K562 (cell line): ENCODE data around the gene POU2AF3. TPM values are rescaled to one million over a fixed set of nuclear protein-coding genes. Genes with fewer than 3 reads are reported as not detected.

ENCODE experiments used
- ATAC-seq: fragments of 200-7000 bp; cut with Tn5 transposase; 3 replicates; pipeline ENCODE4 v1.9.1; 2020; ENCODE audit warnings: moderate library complexity
- BruUV-seq: library from RNA; stranded (reverse); fragments of 400-500 nt; replicated peaks from 2 replicates; lab custom pipeline; 2021; lab: Mats Ljungman, UMichigan
- CTCF ChIA-PET: fragments of 300-600 bp; formaldehyde crosslinking; extraction: SDS; loops from one replicate; lab custom pipeline; 2021; ENCODE audit warnings: low intra/inter-chr PET ratio; lab: Yijun Ruan, JAX
- POLR2A ChIA-PET: fragments of 300-600, 350-650 bp; sonication (Branson Sonifier 250); formaldehyde crosslinking; extraction: SDS; loops from one replicate; lab custom pipeline; 2021; ENCODE audit warnings: antibody characterized with exemption, inconsistent platforms; lab: Yijun Ruan, JAX
- DNase-seq, 4 experiments: peaks; one replicate each; pipeline versions ENCODE4 v3.0.0 to v3.0.0-alpha.2; 2011 to 2018; ENCODE audit warnings: low spot score in 3 of 4, mixed read lengths in 3 of 4; ENCODE audit errors: extremely low read depth in 1 of 4
- FAIRE-seq: peaks from 2 replicates; lab custom pipeline; 2011; peaks lifted over from hg19 to GRCh38; lab: Jason Lieb, UNC
- H2AFZ ChIP-seq: 2 replicates; pipeline ENCODE4 v1.6.0; 2011; ENCODE audit warnings: low read depth, low read length, control low read depth, inconsistent platforms
- H3K27ac ChIP-seq: fragments of 200-600 bp; 3 replicates; pipeline ENCODE4 v1.8.0; 2011; ENCODE audit warnings: low read depth, mild to moderate bottlenecking, control low read depth, inconsistent platforms, low read length, moderate library complexity, mixed read lengths; ENCODE audit errors: extremely low read depth
- H3K27me3 ChIP-seq, 2 experiments: fragments of 300-600 bp in 1 of 2; 2 replicates in 1 of 2; 3 replicates in 1 of 2; pipeline versions ENCODE4 v1.6.0 to v1.8.0; 2011; ENCODE audit warnings: inconsistent platforms in 2 of 2, low read length in 2 of 2, mild to moderate bottlenecking in 1 of 2, mixed read lengths in 1 of 2, moderate library complexity in 1 of 2; ENCODE audit not compliant: control insufficient read depth in 2 of 2, insufficient read depth in 2 of 2
- H3K36me3 ChIP-seq: fragments of 300-600 bp; 3 replicates; pipeline ENCODE4 v1.8.0; 2011; ENCODE audit warnings: mild to moderate bottlenecking, low read length, inconsistent platforms; ENCODE audit not compliant: control insufficient read depth, insufficient read depth
- H3K4me1 ChIP-seq, 2 experiments: fragments of 200-600 bp in 1 of 2; replicated peaks in 1 of 2; 2 replicates in 1 of 2; 3 replicates in 1 of 2; pipeline versions ENCODE4 v1.5.1 to v1.8.0; 2011; ENCODE audit warnings: inconsistent platforms in 2 of 2, low read length in 2 of 2, mild to moderate bottlenecking in 1 of 2, mixed read lengths in 1 of 2, moderate library complexity in 1 of 2; ENCODE audit not compliant: control insufficient read depth in 2 of 2, insufficient read depth in 2 of 2
- H3K4me2 ChIP-seq: 2 replicates; pipeline ENCODE4 v1.6.1; 2011; ENCODE audit warnings: low read length, control low read depth, inconsistent platforms, mixed read lengths; ENCODE audit not compliant: insufficient read depth
- H3K4me3 ChIP-seq: fragments of 200-600 bp; sonication (generic), shearing (Covaris generic); 2 replicates; pipeline ENCODE4 v1.5.1; 2016; ENCODE audit warnings: control low read depth, inconsistent platforms
- H3K79me2 ChIP-seq: fragments of 200-600 bp; 3 replicates; pipeline ENCODE4 v1.8.0; 2011; ENCODE audit warnings: low read length, inconsistent platforms; ENCODE audit not compliant: control insufficient read depth, insufficient read depth
- H3K9ac ChIP-seq, 2 experiments: 2 replicates each; pipeline versions ENCODE4 v1.6.0 to v1.6.1; 2011; ENCODE audit warnings: low read depth in 2 of 2, low read length in 2 of 2, control low read depth in 1 of 2, inconsistent platforms in 1 of 2, mild to moderate bottlenecking in 1 of 2, mixed read lengths in 1 of 2; ENCODE audit not compliant: insufficient read depth in 1 of 2
- H3K9me1 ChIP-seq: one replicate; pipeline ENCODE4 v1.6.0; 2011; ENCODE audit warnings: inconsistent platforms, mild to moderate bottlenecking, low read length, moderate library complexity; ENCODE audit not compliant: control insufficient read depth, insufficient read depth
- H3K9me3 ChIP-seq: replicated peaks from 2 replicates; pipeline ENCODE4 v1.5.1; 2011; ENCODE audit warnings: low read depth, low read length, inconsistent platforms; ENCODE audit not compliant: control insufficient read depth, insufficient read depth
- H4K20me1 ChIP-seq: replicated peaks from 2 replicates; pipeline ENCODE4 v1.6.1; 2011; ENCODE audit warnings: low read length, inconsistent platforms, mixed read lengths; ENCODE audit not compliant: control insufficient read depth, insufficient read depth
- C11orf30 ChIP-seq: fragments of 450-650 bp; IDR thresholded peaks from 2 replicates; pipeline ENCODE4 v1.6.1; 2016; ENCODE audit warnings: low read depth, mild to moderate bottlenecking
- POLR2G ChIP-seq: fragments of 200-400 bp; formaldehyde crosslinking; IDR thresholded peaks from 2 replicates; pipeline ENCODE4 v1.6.1; 2017; ENCODE audit warnings: low read depth, mild to moderate bottlenecking, antibody characterized with exemption, low read length, moderate library complexity
- XRCC5 ChIP-seq: fragments of 200-400 bp; formaldehyde crosslinking; IDR thresholded peaks from 2 replicates; pipeline ENCODE4 v1.6.1; 2017; ENCODE audit warnings: low read depth, mild to moderate bottlenecking, low read length
- ZNF764 ChIP-seq: fragments of 250-450 bp; sonication (Bioruptor Pico); IDR thresholded peaks from 2 replicates; pipeline ENCODE4 v1.4.0; 2020; ENCODE audit warnings: low read depth, mild to moderate bottlenecking, moderate library complexity
- WGBS: fragments of 100-300 bp; shearing (Covaris generic); methylation state at CpG from one replicate; pipeline ENCODE4 v1.1.6; 2016; ENCODE audit warnings: low coverage, mixed read lengths; ENCODE audit not compliant: insufficient coverage; ENCODE audit errors: missing lambda C conversion rate; 5-methylcytosine and 5-hydroxymethylcytosine counted together
- in situ Hi-C: fragments of 300-500 bp; cut with MboI; formaldehyde crosslinking; loops from 4 replicates; pipeline ENCODE4 v1.15.0; 2018; ENCODE audit warnings: inconsistent platforms, mixed read lengths
- intact Hi-C: fragments of 100-400 bp; cut with micrococcal nuclease; formaldehyde crosslinking; loops from 2 replicates; pipeline ENCODE4 v1.14.2; 2022
- polyA plus RNA-seq, 8 experiments: library from polyadenylated mRNA; depleted of rRNA in 4 of 8; stranded (reverse) in 5 of 8; unstranded in 3 of 8; fragments of >200 nt; fragmentation: Nextera tagmentation in 2 of 8; fragmentation: Illumina TruSeq in 1 of 8; extraction: Ambion mirVana in 2 of 8; extraction: Trizol in 1 of 8; gene quantifications; 2 replicates each; pipeline versions ENCODE4 v1.2.1 to v1.2.3, GENCODE V29; 2011 to 2014; ENCODE audit warnings: inconsistent platforms in 1 of 8, missing spikeins in 1 of 8
- total RNA-seq, 7 experiments: library from RNA; depleted of rRNA in 6 of 7; stranded (reverse); fragments of >200 nt in 6 of 7; fragmentation: Illumina TruSeq in 2 of 7; extraction: Trizol in 2 of 7; gene quantifications; 2 replicates each; pipeline versions ENCODE4 v1.2.1 to v1.2.3, GENCODE V29; 2011 to 2021; ENCODE audit warnings: low replicate concordance in 1 of 7
- TF ChIP-seq, protein P1 (sequence below), 2 experiments: fragments of 450-650 bp in 1 of 2; IDR thresholded peaks; 2 replicates each; pipeline ENCODE4 v1.6.1; 2011 to 2017; ENCODE audit warnings: low read depth in 2 of 2, antibody characterized with exemption in 1 of 2, borderline replicate concordance in 1 of 2, low read length in 1 of 2, mild to moderate bottlenecking in 1 of 2, mixed read lengths in 1 of 2; ENCODE audit not compliant: control insufficient read depth in 1 of 2
- TF ChIP-seq, protein P2 (sequence below), 2 experiments: IDR thresholded peaks; 2 replicates each; pipeline ENCODE4 v1.6.1; 2012; ENCODE audit warnings: improper control_type of control experiment in 2 of 2, low read depth in 2 of 2, low read length in 2 of 2, borderline replicate concordance in 1 of 2
- TF ChIP-seq, protein P3 (sequence below): fragments of 200-400 bp; formaldehyde crosslinking; IDR thresholded peaks from 2 replicates; pipeline ENCODE4 v1.6.1; 2017; ENCODE audit warnings: mild to moderate bottlenecking, low read depth, low read length, moderate library complexity

Gene POU2AF3
- total and polyA plus RNA-seq, 9 of the 15 experiments (the other 6 are each of a cell fraction or from before 2014, with no cell fraction given) = not detected

DNA sequence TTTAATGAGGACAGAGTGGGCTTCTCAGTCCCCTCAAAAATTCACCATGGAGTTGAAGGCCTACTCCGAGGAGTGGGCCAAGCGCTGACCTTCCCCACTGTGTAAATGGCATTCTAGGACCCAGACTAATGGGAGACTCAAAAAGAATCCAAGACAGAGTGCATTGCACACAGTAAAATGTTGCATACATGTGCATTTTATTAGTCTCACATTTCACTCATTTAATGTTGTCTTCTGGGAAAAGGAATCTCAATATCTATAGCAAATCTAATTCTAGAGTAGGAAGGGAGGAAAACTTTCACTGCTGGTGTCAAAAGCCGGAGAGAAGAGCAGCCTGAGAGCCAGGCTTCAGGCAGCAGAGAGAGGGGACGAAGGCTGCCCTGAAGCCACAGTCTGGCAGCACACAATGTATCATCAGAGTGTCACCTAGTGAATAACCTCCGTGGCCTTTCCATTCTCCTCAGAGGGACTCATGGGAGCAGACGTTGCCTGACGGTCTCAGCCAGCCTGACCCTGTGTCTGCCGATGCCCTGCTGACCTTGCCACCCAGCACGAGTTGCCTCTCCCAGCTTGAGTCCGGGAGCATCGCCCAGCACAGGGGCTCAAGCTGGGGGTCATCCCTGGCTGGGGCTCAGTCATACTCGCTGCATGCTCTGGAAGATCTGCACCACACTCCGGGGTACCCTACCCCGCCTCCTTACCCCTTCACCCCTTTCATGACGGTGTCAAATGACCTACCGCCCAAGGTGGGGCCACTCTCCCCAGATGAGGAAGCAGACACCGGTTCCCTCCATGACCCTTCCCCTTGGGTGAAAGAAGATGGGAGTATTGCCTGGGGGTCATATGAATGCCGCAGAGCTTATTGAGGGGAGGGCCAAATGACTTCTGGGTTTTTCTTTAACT is 12.9 kb upstream of the POU2AF3 start:
- H2AFZ ChIP-seq = no peak overlapping the region
- H3K27ac ChIP-seq = no peak overlapping the region
- ATAC-seq = no peak
- H3K9ac ChIP-seq = no peak overlapping the region
- DNase-seq = no peak
- no peak overlapping the region for H3K4me2 ChIP-seq
- H3K36me3 ChIP-seq = no peaks in the 10 kb centered on the region
- CTCF ChIA-PET = no interaction called here
- no peaks in the 10 kb centered on the region for H3K9me1 ChIP-seq
- no peaks in the 10 kb centered on the region for H3K79me2 ChIP-seq
- no peak for TF ChIP-seq XRCC5
- TF ChIP-seq, protein P1, sequence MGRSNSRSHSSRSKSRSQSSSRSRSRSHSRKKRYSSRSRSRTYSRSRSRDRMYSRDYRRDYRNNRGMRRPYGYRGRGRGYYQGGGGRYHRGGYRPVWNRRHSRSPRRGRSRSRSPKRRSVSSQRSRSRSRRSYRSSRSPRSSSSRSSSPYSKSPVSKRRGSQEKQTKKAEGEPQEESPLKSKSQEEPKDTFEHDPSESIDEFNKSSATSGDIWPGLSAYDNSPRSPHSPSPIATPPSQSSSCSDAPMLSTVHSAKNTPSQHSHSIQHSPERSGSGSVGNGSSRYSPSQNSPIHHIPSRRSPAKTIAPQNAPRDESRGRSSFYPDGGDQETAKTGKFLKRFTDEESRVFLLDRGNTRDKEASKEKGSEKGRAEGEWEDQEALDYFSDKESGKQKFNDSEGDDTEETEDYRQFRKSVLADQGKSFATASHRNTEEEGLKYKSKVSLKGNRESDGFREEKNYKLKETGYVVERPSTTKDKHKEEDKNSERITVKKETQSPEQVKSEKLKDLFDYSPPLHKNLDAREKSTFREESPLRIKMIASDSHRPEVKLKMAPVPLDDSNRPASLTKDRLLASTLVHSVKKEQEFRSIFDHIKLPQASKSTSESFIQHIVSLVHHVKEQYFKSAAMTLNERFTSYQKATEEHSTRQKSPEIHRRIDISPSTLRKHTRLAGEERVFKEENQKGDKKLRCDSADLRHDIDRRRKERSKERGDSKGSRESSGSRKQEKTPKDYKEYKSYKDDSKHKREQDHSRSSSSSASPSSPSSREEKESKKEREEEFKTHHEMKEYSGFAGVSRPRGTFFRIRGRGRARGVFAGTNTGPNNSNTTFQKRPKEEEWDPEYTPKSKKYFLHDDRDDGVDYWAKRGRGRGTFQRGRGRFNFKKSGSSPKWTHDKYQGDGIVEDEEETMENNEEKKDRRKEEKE (IDR thresholded peaks at IDR 0.05; ENCODE audit: borderline replicate concordance in 1 of 2, control insufficient read depth in 1 of 2, low read depth in 2 of 2, low read length in 1 of 2) = no peak
- no peak for TF ChIP-seq POLR2G
- TF ChIP-seq, protein P2, sequence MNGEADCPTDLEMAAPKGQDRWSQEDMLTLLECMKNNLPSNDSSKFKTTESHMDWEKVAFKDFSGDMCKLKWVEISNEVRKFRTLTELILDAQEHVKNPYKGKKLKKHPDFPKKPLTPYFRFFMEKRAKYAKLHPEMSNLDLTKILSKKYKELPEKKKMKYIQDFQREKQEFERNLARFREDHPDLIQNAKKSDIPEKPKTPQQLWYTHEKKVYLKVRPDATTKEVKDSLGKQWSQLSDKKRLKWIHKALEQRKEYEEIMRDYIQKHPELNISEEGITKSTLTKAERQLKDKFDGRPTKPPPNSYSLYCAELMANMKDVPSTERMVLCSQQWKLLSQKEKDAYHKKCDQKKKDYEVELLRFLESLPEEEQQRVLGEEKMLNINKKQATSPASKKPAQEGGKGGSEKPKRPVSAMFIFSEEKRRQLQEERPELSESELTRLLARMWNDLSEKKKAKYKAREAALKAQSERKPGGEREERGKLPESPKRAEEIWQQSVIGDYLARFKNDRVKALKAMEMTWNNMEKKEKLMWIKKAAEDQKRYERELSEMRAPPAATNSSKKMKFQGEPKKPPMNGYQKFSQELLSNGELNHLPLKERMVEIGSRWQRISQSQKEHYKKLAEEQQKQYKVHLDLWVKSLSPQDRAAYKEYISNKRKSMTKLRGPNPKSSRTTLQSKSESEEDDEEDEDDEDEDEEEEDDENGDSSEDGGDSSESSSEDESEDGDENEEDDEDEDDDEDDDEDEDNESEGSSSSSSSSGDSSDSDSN (IDR thresholded peaks at IDR 0.05; ENCODE audit: borderline replicate concordance in 1 of 2, low read depth in 2 of 2, low read length in 2 of 2) = no peak
- TF ChIP-seq ZNF764 (CRISPR knock-in tag) = no peak
- TF ChIP-seq C11orf30 = no peak
- TF ChIP-seq, protein P3, sequence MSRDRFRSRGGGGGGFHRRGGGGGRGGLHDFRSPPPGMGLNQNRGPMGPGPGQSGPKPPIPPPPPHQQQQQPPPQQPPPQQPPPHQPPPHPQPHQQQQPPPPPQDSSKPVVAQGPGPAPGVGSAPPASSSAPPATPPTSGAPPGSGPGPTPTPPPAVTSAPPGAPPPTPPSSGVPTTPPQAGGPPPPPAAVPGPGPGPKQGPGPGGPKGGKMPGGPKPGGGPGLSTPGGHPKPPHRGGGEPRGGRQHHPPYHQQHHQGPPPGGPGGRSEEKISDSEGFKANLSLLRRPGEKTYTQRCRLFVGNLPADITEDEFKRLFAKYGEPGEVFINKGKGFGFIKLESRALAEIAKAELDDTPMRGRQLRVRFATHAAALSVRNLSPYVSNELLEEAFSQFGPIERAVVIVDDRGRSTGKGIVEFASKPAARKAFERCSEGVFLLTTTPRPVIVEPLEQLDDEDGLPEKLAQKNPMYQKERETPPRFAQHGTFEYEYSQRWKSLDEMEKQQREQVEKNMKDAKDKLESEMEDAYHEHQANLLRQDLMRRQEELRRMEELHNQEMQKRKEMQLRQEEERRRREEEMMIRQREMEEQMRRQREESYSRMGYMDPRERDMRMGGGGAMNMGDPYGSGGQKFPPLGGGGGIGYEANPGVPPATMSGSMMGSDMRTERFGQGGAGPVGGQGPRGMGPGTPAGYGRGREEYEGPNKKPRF = no peak
- H4K20me1 ChIP-seq = no peaks in the 10 kb centered on the region
- WGBS = 2% methylated on average over 18 of the region's 18 CpGs
- no peak for FAIRE-seq
- intact Hi-C loops = no loop called here
- POLR2A ChIA-PET = interaction anchor here (0.7 kb wide), 1 partner anchor 742 kb away, joined by 4 read pairs; no protein-coding TSS in a partner anchor
- H3K4me3 ChIP-seq = no peak overlapping the region
- no peaks in the 10 kb centered on the region for H3K9me3 ChIP-seq
- peaks cover 0 to 20% of the 10 kb centered on the region in 2 experiments; a peak in 3 of 5 replicates for H3K27me3 ChIP-seq
- H3K4me1 ChIP-seq = peaks cover 0 to 3% of the 10 kb centered on the region in 2 experiments; a peak in 1 of 5 replicates
- in situ Hi-C loops = loop anchor here (10.0 kb wide), 1 partner anchor 159 kb away; no protein-coding TSS in a partner anchor
- BruUV-seq = no TSS peak
